ENCODE data around the gene USH1C. TPM values are rescaled to one million over a fixed set of nuclear protein-coding genes. Genes with fewer than 3 reads are reported as not detected.

The USH1C gene
- 10 to 100 TPM; 47.2 to 81.6 (median 67.8) TPM for polyA plus RNA-seq (ENCODE audit: insufficient read length in 4 of 4)

DNA sequence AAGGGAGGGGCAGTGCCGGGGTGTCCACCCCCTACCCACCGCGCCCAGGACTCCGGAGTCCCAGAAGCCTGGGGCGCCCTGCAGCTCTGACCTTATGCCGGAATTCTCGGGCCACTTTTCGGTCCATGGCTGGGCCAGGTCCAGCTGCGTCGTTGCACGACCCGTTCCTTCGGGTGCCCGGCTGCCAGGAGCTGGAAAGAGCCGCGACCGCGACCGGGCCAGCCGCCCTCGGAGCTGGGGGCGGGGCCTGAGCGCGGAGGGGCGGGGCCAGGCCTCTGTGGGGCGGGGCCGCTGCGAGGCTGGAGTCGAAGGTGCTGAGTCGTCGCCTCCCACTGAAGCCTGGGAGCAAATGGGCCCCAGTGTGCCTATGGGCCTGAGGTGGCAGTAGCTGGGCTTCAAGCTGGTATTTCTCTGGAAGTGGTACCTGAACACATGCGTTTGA, at the start of gene USH1C:
USH1C (minus strand) TSS at position 236 of the 442 bp plus-strand sequence; CDS start at position 127, 109 bp downstream.
- DNase-seq (ENCODE audit: low read depth in 4 of 4, low spot score in 2 of 4), result no peak

DNA sequence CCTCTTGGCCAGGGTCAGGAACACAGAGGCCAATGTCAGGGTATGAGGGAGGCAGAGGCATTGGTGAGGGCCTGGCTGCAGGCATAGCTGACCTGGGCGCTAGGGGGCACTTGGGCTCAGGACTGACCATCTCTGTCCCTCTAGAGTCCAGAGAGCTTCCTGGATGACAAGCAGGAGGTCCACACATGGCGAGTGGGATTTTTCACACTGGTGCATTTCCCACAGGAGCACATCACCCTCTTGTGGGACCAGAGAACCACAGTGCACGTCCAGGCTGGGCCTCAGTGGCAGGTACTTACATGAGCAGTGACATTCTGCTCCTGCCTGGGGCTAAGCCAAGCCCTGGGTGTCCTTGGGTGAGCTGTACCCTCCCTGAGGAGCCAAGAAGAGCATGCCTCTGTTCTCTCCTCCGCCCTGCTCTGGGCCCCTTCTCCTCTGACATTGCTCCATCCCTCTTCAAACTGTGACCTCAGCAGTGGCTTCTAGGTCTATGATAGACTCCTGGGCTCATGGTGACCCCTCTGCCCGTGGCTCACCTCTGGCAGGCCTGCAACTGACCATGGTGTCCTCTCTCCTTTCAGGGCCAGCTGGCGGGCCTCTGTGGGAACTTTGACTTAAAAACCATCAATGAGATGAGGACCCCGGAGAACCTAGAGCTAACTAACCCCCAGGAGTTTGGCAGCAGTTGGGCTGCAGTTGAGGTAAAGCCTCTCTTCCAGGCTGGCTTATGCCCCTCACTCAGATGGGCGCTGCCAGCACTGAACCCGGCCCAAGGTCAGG, 49.4 kb upstream of the USH1C start:
- DNase-seq (ENCODE audit: low read depth in 4 of 4, low spot score in 2 of 4), result no peak

DNA sequence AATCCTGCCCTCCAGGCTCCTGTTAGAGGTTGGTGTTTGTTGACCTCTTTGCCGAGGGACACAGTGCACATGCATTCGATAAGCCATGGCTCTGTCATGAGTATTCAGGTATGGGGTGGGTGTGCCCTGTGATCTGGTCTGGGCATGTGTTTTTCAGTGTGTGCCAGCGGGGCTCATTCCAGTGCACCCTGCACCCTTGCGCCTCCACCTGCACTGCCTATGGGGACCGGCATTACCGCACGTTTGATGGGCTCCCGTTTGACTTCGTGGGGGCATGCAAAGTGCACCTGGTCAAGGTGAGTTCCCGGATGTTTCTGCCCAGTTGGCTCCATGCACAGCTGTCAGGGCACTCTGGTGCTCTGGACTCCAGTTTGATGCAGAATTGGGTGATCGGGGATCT, 47.1 kb upstream of the USH1C start:
- no peak for DNase-seq (ENCODE audit: low read depth in 4 of 4, low spot score in 2 of 4)

DNA sequence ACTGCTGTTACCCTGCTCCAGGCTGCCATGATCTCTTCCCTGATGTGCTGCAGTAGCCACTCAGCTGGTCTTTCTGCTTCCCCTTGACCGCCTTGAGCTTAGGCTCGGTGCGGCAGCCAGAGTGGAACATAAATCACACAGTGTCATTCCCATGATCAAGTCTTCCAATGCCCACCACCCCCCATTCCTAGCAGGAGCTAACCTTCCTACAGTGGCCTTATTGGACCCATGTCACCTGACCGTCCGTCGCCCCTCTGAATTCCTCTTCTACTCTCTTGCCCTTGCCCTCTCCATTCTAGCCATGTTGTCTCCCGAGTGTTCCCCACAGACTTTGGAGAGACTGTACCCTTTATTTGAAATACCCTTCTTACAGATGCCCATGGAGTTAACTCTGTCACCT, 46.2 kb upstream of the USH1C start:
- no peak for DNase-seq (ENCODE audit: low read depth in 4 of 4, low spot score in 2 of 4)

DNA sequence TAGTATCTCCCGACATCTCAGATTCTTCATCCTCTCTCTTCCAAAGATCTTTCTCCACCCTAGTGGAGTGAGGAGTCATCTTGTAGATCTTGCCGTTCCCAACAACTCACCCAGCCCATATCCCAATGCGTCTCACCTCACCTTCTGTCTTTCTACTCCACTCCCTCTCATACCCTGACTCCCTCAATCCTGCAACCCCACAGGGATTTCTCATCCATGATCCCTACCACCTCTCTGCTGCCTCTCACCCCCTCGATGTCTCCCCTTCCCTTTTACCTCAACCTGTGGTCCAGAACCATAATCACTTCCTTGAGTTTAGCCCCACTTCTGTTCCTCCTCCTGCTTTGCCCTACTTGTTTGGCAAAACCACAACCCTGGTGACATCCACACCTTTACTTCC, 44.5 kb upstream of the USH1C start:
- no peak for DNase-seq (ENCODE audit: low read depth in 4 of 4, low spot score in 2 of 4)

DNA sequence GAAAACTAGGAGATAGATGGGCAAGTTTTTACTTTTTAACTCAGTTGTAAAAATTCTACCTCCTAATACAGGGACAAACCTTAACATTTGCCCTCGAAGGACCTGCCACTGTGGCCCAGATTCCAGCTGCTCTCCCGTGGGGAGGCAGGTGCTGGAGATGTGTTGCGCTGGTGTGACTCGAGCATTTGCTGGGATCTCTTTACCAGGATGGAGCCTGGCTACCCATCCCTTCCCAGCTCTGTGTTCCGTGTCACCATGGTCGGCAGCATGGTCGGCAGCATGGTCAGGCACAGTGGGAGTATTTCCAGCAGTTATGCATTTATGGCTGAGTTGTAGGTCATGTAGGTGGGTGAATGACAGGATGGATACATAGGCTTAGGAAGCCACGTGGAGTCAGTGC, 44.0 kb upstream of the USH1C start:
- no peak for DNase-seq (ENCODE audit: low read depth in 4 of 4, low spot score in 2 of 4)

DNA sequence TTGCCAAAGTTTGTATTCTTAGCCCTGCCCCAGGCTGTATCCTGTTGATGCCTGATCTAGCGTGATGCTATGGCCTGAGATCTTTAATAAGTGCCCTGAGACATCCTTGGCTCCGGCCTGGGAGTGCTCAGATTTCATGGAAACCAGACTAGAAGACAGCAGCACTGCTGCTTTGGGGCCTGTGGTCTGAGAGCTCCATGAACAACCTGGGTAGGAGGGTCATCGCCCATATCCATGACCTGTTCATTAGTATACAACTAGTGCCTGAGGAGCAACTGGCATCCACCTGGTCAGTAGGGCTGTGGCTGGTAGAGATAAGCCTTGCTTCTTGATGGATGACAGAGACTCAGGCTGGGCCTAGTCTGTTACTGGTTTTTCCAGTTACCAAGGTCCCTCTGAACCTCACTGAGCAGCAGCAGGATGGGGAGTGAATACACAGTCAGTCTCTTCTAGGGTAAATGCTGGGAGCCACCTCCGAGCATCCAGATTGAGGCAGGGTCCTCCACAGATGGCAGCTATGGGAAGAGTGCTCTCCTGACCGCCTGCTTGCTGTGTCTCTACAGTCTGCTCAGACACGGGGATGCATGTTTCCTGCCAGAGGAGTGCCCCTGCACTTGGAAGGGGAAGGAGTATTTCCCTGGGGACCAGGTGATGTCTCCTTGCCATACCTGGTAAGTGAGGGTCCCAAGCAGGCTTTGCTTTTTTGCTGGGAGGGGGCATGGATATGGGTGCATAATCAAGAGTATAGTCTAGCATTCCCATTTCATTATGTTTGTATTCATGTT, 41.9 kb upstream of the USH1C start:
- no peak for DNase-seq (ENCODE audit: low read depth in 4 of 4, low spot score in 2 of 4)

DNA sequence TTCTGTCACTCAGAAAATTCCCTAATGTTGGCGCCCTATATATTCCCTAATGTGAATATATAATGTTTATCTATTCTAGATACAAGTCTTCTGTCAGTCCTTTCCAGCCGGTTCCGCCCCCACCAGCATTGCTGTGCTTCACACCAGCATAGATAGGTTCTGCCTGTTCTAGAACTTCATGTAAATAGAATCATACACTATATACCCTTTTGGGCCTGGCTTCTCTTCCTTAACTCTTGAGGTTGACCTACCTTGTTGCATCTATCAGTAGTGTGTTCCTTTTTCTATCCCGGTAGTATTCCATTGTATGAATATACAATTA, 37.5 kb upstream of the USH1C start:
- DNase-seq (ENCODE audit: low read depth in 4 of 4, low spot score in 2 of 4), result no peak

DNA sequence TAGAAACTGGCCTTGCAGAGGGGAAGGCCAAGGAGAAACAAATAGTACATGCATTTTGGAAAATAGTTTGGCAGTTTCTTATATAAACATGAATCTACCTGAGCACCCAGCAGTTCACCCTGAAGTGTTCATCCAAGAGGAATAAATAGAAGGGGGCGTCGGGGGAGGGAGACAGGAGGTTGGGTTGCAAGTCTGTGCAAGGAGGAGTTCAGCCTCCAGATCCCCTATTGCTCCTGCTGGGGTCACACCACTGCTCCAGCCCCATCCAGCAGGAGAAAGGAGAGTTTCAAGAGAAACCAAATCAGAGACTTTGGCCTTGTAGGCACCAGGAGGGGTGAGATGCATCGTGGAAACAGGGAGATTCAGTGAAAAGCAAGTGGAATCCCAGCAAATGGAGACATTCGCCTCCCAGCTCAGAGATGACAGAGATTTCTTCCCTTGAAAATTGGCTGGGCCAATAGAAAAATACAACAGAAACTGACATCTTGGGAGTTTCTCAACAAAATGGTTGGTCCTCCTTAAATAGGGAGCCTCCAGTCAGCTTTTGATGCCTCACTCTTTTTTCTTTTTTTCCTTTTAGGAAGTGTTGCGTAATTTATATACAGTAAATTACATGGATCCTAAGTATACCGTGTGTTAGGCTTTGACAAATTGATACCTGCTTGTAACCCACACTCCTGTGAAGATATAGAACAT, 37.0 kb upstream of the USH1C start:
- DNase-seq (ENCODE audit: low read depth in 4 of 4, low spot score in 2 of 4), result no peak

DNA sequence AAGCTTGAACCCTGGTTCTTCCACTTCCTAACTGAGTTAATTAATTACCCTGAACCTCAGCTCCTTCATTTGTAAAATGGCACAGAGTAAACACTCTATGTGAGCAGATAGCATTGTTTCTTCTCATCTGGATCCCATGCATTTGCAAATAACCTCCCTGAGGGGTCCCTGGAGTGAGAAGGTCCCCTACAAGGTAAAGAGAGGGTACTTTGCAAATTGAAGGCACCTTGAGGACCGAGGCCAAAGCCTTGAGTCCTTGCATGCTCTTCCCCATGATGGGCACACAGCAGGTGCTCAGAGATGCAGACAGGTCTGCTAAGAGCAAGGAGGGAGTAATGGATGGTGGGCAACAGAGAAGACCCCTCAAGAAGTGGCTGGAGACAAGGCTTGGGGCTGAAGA, 36.1 kb upstream of the USH1C start:
- DNase-seq (ENCODE audit: low read depth in 4 of 4, low spot score in 2 of 4), result no peak

DNA sequence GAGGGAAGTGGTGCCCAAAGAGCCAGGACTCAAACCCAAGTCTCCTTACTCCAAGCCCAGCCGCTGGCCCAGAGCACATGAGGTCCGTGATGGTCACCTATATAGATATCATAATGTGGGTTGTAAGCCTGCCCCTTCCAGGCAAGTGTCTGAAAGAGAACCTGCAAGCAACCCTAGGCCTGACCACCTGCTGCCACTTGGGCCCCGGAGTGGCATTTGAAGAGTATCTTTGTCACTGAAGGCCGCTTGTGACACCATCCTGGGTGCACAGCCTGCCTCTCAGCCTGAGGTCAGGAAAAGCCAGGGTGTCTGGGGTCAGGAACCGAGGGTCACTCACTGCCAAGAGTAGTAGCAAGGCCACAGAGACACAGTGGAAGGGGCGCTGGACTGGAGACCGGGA, 35.2 kb upstream of the USH1C start:
- DNase-seq (ENCODE audit: low read depth in 4 of 4, low spot score in 2 of 4), result no peak

DNA sequence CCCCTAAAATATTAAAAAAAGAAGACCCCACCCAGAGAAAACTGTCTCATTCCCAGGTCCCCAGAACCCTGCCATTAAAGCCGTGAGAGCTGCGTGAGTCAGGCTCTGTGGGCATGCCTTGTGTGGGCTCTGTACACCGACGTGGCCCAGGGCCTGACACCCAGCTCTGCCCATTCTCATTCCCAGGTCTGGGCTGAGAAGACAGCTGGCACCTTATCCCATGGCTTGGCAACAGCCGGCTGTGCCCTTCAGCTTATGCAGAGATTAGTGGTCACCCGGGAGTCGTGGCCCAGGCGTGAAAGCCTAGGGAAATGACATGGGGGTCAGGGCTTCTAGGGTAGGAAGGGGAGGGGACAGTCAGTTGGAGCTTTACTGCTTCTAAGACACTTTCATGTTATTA, 34.7 kb upstream of the USH1C start:
- DNase-seq (ENCODE audit: low read depth in 4 of 4, low spot score in 2 of 4), result no peak

DNA sequence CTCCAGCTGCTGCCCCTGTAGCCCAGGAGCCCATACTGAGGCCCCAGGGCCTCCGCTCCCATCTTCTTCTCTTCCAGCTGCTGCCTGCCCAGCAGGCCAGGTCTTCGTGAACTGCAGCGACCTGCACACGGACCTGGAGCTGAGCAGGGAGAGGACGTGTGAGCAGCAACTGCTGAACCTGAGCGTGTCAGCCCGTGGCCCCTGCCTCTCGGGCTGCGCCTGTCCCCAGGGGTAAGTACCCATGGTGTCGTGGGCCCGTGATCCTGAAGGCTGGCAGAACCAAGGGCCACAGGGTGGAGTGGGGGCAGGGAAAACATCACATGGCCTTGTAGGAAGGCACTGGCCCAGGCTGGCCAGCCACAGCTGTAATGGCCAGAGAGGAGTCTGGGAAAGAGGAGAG, 34.1 kb upstream of the USH1C start:
- no peak for DNase-seq (ENCODE audit: low read depth in 4 of 4, low spot score in 2 of 4)

DNA sequence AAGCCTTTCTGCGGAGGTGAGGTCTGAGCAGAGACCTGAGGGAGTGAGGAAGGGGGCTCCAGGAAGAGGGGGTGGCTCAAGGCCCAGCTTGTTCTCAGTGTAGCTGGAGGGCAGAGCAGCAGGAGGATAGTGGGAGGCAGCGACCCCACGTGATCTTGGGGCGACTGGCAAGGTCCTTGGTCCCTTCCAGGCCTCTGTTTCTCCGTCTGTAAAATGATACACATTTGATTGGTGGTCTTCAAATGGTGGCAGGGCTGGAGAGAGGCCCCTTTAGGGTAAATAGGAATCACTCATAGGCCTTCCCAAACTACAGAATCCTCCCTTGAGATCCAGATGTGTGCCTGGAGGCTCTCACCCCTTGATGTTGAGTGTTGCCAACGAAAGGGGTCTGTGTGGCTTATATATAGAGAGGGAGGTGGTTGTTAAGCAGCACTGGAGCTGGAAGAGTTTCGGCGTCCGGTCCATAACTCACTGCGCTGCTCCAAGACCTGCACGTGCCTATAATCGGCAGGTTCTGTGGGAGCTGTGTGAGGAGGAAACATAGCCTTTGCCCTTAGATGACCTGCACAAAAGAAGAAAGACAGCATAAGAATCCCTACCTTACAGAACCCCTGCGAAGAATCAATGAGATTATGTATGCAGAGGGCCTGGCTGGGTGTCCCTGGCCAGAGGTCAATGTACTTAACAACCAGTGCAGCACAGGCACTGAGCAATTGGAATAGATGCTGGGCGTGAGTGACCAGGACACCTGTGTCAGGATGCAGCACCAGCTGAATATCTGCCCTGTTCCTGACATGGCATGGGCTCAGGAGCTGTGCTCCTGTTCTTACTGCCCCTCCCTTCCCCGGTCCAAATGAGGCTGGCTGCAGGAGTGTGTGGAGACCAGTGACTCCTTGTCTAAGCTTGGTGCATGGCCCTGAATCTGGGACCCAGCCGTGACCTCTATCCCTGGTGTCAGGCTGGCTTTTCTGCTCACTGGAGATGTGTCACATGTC, 31.5 kb upstream of the USH1C start:
- DNase-seq (ENCODE audit: low read depth in 4 of 4, low spot score in 2 of 4), result no peak

DNA sequence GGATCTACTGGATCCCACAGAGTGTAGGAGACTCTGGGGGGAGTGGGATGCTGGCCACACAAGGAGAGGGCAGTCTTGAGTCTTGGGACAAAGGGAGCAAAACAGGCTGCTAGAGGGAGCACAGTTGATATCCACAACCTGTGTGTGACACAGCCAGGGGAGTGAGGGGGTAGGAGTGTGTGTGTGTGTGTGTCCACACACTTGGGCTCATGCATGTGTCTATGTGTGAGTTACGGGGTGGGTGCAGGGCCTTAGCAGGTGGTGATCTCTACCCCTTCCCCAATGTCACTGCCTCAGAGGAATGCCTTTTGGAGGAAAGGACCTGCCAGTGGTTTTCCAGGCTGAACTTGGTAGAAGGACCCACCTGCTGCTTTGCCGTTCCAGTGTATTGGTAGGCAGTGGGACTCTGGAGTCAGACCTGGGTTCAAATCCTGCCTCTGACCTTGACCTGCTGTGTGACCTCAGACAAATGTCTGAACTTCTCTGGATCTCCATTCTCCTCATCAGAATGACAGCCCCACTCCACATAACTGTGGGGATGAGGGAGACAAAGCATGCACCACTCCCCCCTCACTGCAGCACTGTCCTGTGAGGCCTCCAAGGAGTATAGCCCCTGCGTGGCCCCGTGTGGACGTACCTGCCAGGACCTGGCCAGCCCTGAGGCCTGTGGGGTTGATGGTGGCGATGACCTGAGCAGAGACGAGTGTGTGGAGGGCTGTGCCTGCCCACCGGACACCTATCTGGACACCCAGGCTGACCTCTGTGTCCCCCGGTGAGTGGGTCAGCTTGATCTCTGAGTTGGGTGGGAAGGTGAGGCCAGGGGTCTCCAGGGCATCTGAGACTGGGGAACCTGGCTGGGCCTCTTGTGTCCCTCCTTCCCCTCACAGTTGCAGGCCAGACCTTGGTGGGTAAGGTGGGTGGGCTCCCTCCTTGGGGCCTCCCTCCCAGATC, 30.2 kb upstream of the USH1C start:
- DNase-seq (ENCODE audit: low read depth in 4 of 4, low spot score in 2 of 4), result no peak

DNA sequence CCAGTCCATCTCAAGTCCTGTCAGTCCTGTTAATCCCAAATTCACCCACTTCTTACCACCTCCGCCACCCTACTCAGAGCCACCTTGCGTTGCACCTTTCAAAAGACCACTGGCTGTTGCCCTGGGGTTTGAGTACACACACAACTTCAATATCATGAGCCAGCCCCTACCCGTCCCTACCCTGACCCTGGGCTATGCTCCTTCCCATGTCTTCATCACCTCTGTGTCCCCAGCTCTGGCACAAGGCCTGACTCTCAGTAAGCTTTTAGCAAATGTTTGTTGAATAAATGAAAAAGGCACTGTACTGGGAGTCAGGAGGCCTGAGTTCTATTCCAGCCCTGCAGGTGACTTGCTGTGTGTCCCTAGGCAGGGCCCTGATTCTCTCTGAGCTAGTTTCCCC, 29.3 kb upstream of the USH1C start:
- no peak for DNase-seq (ENCODE audit: low read depth in 4 of 4, low spot score in 2 of 4)

DNA sequence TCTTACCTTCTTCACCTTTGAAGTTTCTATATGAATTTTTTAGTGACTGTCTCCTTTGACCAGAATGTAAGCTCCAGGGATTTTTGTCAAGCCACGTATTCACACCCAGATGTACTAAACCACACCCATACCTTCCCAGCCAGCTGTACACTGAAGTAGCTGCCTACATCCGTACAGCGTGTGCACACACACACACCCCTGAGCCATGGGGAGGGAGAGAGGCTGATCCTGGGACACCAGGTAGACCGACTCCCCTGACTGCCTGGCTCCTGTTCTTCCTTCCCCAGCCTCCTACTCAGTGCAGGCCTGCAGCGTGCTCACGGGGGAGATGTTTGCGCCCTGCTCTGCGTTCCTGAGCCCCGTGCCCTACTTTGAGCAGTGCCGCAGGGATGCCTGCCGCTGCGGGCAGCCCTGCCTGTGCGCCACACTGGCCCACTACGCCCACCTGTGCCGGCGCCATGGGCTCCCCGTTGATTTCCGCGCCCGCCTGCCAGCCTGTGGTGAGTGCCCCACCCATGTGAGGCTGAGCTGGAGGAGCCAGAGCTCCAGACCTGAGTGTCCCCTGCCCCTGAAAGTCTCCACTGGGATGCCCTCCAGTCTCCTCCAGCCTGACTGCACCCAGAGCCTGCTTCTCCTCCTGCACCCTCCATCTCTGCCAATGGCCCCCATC, 28.7 kb upstream of the USH1C start:
- DNase-seq (ENCODE audit: low read depth in 4 of 4, low spot score in 2 of 4), result no peak

DNA sequence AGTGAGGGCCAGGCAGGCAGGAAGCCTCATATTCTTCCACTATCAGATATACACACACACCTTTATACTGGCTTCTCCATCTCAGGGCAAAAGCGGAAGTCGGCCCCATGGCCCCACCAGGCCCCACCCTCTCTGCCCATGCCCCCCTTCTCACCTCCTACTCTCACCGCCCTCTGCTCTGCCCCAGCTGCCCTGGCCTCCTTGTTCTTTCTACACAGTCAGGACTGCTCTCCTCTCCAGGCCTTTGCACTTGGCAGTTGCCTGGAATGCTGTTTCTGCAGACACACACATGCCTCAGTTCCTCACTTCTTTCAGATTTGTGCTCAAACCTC, 28.1 kb upstream of the USH1C start:
- DNase-seq (ENCODE audit: low read depth in 4 of 4, low spot score in 2 of 4), result no peak
